IPS-18c (cell line): Measurements from ENCODE around the gene GATD1.
A peak's percentile ranks its signal among the peaks of the same experiment; 100 is the strongest.

Source experiments
- H3K4me3 ChIP-seq: 2 replicates; pipeline ENCODE4 v1.7.0; 2013; ENCODE audit warnings: low read depth, mild to moderate bottlenecking, low read length, moderate library complexity; ENCODE audit not compliant: insufficient read depth
- H3K9me3 ChIP-seq: one replicate; pipeline ENCODE4 v1.6.1; 2013; ENCODE audit warnings: mild to moderate bottlenecking, low read length, moderate library complexity; ENCODE audit not compliant: control insufficient read depth, insufficient read depth

The GATD1 gene

GRCh38 chr11:789943-790342, 12.7 kb upstream of the GATD1 start, which contains the start of gene CEND1:
TSS of gene CEND1 (minus strand) at chr11:790090. CDS start at chr11:788576, 1,514 bp downstream.
- peak within 1 kb of the TSS; percentile 28; the same call in 1 of the 2 replicates for H3K4me3 ChIP-seq
- no peaks in the 10 kb centered on the region for H3K9me3 ChIP-seq

GRCh38 chr11:788953-789940, 12.0 kb upstream of the GATD1 start:
- H3K9me3 ChIP-seq, result no peaks in the 10 kb centered on the region
- H3K4me3 ChIP-seq, result peak overlapping the region; percentile 24; the same call in 1 of the 2 replicates

GRCh38 chr11:788009-788640, 10.8 kb upstream of the GATD1 start:
- Histone ChIP-seq H3K9me3 (no peaks in the 10 kb centered on the region), H3K4me3 (no peak overlapping the region)

- H3K9me3 ChIP-seq, result no peaks in the 10 kb centered on the region
- no peak overlapping the region for H3K4me3 ChIP-seq
Measured at GRCh38 chr11:787084-787675, 9.9 kb upstream of the GATD1 start.

- Histone ChIP-seq H3K9me3 (no peaks in the 10 kb centered on the region), H3K4me3 (no peak overlapping the region)
Measured at GRCh38 chr11:786235-787083, 9.2 kb upstream of the GATD1 start.

GRCh38 chr11:783581-784015, 6.3 kb upstream of the GATD1 start:
- Histone ChIP-seq H3K9me3 (no peaks in the 10 kb centered on the region), H3K4me3 (no peak overlapping the region)

- no peak overlapping the region for H3K4me3 ChIP-seq
- no peaks in the 10 kb centered on the region for H3K9me3 ChIP-seq
Measured at GRCh38 chr11:782264-783174, 5.2 kb upstream of the GATD1 start.

- H3K9me3 ChIP-seq, result peaks cover 3% of the 10 kb centered on the region
- no peak overlapping the region for H3K4me3 ChIP-seq
Measured at GRCh38 chr11:779955-780532, 2.8 kb upstream of the GATD1 start.

GRCh38 chr11:778976-779954, 2.0 kb upstream of the GATD1 start:
- peaks cover 4% of the 10 kb centered on the region for H3K9me3 ChIP-seq

GRCh38 chr11:776561-777287, 563 bp downstream of the GATD1 start:
- Histone ChIP-seq H3K4me3 (peak overlapping the region; percentile 94), H3K9me3 (peaks cover 4% of the 10 kb centered on the region)

More at GRCh38 chr11:778976-779954, 2.0 kb upstream of the GATD1 start:
- no peak overlapping the region; the same call in 1 of the 2 replicates for H3K4me3 ChIP-seq

GRCh38 chr11:776263-776560, 1.1 kb downstream of the GATD1 start:
- Histone ChIP-seq H3K4me3 (peak overlapping the region; percentile 94), H3K9me3 (peaks cover 4% of the 10 kb centered on the region)

- H3K4me3 ChIP-seq, result no peak overlapping the region
- H3K9me3 ChIP-seq, result peaks cover 4% of the 10 kb centered on the region
Measured at GRCh38 chr11:774873-775592, 2.3 kb downstream of the GATD1 start.

GRCh38 chr11:773830-774229, 3.5 kb downstream of the GATD1 start:
- peaks cover 4% of the 10 kb centered on the region for H3K9me3 ChIP-seq

GRCh38 chr11:773425-773824, 3.9 kb downstream of the GATD1 start:
- peaks cover 4% of the 10 kb centered on the region for H3K9me3 ChIP-seq
- H3K4me3 ChIP-seq, result no peak overlapping the region

More at GRCh38 chr11:773830-774229, 3.5 kb downstream of the GATD1 start:
- H3K4me3 ChIP-seq, result no peak overlapping the region
